OCI-LY7 (cell line): Measurements from ENCODE around the gene BCDIN3D. TPM values are rescaled to one million over a fixed set of nuclear protein-coding genes. Genes with fewer than 3 reads are reported as not detected.
"Not testable (repeated sequence)": the region's sequence is repeated elsewhere in the genome, so short reads cannot be mapped to it uniquely, and the experiment has no call there.

Experiments used
- BruUV-seq: library from RNA; stranded (reverse); fragments of 400-500 nt; replicated peaks from 2 replicates; lab custom pipeline; 2021; lab: Mats Ljungman, UMichigan
- CTCF ChIA-PET: fragments of 300-600 bp; sonication (Branson Sonifier 250); formaldehyde crosslinking; loops from one replicate; lab custom pipeline; 2022; ENCODE audit warnings: antibody characterized with exemption; ENCODE audit not compliant: unreplicated experiment; lab: Charles Lee
- POLR2A ChIA-PET: fragments of 300-600 bp; sonication (Branson Sonifier 250); formaldehyde crosslinking; loops from one replicate; lab custom pipeline; 2022; ENCODE audit warnings: antibody characterized with exemption; lab: Charles Lee
- DNase-seq: peaks from one replicate; pipeline ENCODE4 v3.0.0-alpha.2; 2015; ENCODE audit warnings: low spot score
- H2AFZ ChIP-seq: fragments of 200-600 bp; sonication (generic), shearing (Covaris generic); 2 replicates; pipeline ENCODE4 v1.6.1; 2014; ENCODE audit warnings: mild to moderate bottlenecking, antibody characterized with exemption, low read length, moderate library complexity
- H3K27ac ChIP-seq: fragments of 200-600 bp; sonication (generic); 2 replicates; pipeline ENCODE4 v1.5.1; 2014; ENCODE audit warnings: mixed run types, low read depth, mild to moderate bottlenecking, moderate library complexity, low read length, inconsistent platforms; ENCODE audit not compliant: poor library complexity, severe bottlenecking
- H3K36me3 ChIP-seq: fragments of 200-600 bp; sonication (generic); 2 replicates; pipeline ENCODE4 v1.6.1; 2014; ENCODE audit warnings: mild to moderate bottlenecking, antibody characterized with exemption, low read length, moderate library complexity, mixed read lengths; ENCODE audit not compliant: insufficient read depth
- H3K4me1 ChIP-seq: fragments of 200-600 bp; sonication (generic); 2 replicates; pipeline ENCODE4 v1.5.1; 2014; ENCODE audit warnings: mild to moderate bottlenecking, low read length; ENCODE audit not compliant: insufficient read depth, poor library complexity, severe bottlenecking
- H3K4me2 ChIP-seq: fragments of 200-600 bp; sonication (generic); 2 replicates; pipeline ENCODE4 v1.6.1; 2014; ENCODE audit warnings: mild to moderate bottlenecking, low read length
- H3K4me3 ChIP-seq: fragments of 200-600 bp; sonication (generic); 2 replicates; pipeline ENCODE4 v1.5.1; 2014; ENCODE audit warnings: mild to moderate bottlenecking, low read depth, low read length; ENCODE audit not compliant: poor library complexity, severe bottlenecking
- H3K79me2 ChIP-seq: fragments of 200-600 bp; sonication (generic); 2 replicates; pipeline ENCODE4 v1.6.1; 2016; ENCODE audit warnings: low read depth, mild to moderate bottlenecking, low read length, moderate library complexity, mixed read lengths; ENCODE audit not compliant: insufficient read depth
- H3K9me2 ChIP-seq: fragments of 200-600 bp; sonication (generic); 2 replicates; pipeline ENCODE4 v1.6.1; 2016; ENCODE audit warnings: mild to moderate bottlenecking, low read length, mixed read lengths; ENCODE audit not compliant: insufficient read depth
- H3K9me3 ChIP-seq: fragments of 200-600 bp; sonication (generic); 2 replicates; pipeline ENCODE4 v1.6.1; 2014; ENCODE audit warnings: mild to moderate bottlenecking, mixed run types, low read length, mixed read lengths
- H4K20me1 ChIP-seq: fragments of 200-600 bp; sonication (generic); 2 replicates; pipeline ENCODE4 v1.6.1; 2014; ENCODE audit warnings: mild to moderate bottlenecking, antibody characterized with exemption, low read length, moderate library complexity, mixed read lengths; ENCODE audit not compliant: insufficient read depth
- EZH2phosphoT487 ChIP-seq: fragments of 200-600 bp; sonication (generic); IDR thresholded peaks from 2 replicates; pipeline ENCODE4 v1.6.1; 2018; ENCODE audit warnings: low read depth, borderline replicate concordance, mild to moderate bottlenecking, mixed run types, antibody characterized with exemption, low read length, moderate library complexity, mixed read lengths
- intact Hi-C: fragments of 100-400 bp; cut with micrococcal nuclease; formaldehyde crosslinking; loops from one replicate; pipeline ENCODE4 v1.10.0; 2022; ENCODE audit not compliant: unreplicated experiment
- total RNA-seq, 2 experiments: library from RNA; depleted of rRNA in 1 of 2; stranded (reverse); fragments of >200 nt in 1 of 2; shearing (Covaris generic) in 1 of 2; gene quantifications; 2 replicates each; pipeline ENCODE4 v1.2.3, GENCODE V29; 2014 to 2022
- TF ChIP-seq, protein P1 (sequence below): fragments of 200-600 bp; sonication (generic); conservative IDR thresholded peaks from 2 replicates; pipeline ENCODE4 v1.5.1; 2014; ENCODE audit warnings: mild to moderate bottlenecking, antibody characterized with exemption, low read length, moderate library complexity, mixed read lengths

The BCDIN3D gene
- total RNA-seq, 2 experiments from 2014 or later = 8.4 to 10.1 TPM

DNA sequence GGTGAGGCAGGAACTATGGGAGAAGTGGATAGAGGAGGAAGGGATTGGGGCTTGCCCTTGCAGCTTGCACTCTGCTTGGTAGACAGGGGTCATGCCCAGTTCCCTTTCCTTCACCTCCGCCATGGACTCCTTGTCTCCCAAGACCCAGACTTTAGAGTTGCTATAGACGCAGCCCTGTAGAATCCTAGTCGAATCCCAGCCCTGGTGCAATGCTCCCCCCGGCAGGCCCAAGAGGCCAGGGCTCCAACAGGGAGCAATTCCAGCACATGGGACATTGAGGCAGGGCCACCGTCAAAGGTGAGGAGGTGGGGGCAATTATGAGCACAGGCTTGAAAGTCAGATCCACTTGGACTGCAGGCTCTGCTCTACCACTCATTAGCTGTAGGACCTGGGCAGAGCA lies 29.5 kb upstream of the BCDIN3D start:
- CTCF ChIA-PET = no interaction called here

DNA sequence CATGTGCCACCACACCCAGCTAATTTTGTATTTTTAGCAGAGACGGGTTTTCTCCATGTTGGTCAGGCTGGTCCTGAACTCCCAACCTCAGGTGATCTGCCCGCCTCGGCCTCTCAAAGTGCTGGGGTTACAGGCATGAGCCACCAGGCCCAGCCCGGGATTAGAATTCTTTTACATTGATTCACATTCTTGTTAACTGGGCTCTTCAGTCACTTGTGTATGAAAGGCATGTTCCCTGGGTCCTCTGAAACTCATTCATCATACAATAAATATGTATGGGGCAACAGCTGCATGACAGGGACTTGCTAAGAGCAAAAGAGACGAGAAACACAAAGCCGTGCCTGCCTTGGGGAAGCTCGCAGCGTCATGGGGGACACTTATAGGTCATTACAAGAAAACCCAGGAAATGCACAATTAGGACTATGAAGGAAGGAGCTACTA lies 28.9 kb upstream of the BCDIN3D start:
- H2AFZ ChIP-seq, BruUV-seq, intact Hi-C loops, H3K9me2 ChIP-seq, H3K9me3 ChIP-seq, H3K4me1 ChIP-seq, H3K4me2 ChIP-seq, H3K27ac ChIP-seq, H3K79me2 ChIP-seq, H4K20me1 ChIP-seq, H3K4me3 ChIP-seq, DNase-seq, H3K36me3 ChIP-seq, CTCF ChIA-PET: not testable (repeated sequence)
- POLR2A ChIA-PET = interaction anchor here (0.7 kb wide), 1 partner anchor 51 kb away, joined by 3 read pairs; no protein-coding TSS in a partner anchor

More for the DNA sequence above, 29.5 kb upstream of the BCDIN3D start:
- Histone ChIP-seq H3K9me2 (no peaks in the 10 kb centered on the region), H2AFZ (no peak overlapping the region), H3K4me2 (no peak overlapping the region), H3K4me3 (no peak overlapping the region), H3K27ac (no peak overlapping the region), H3K4me1 (no peaks in the 10 kb centered on the region), H3K36me3 (no peaks in the 10 kb centered on the region), H3K79me2 (no peaks in the 10 kb centered on the region), H4K20me1 (no peaks in the 10 kb centered on the region), H3K9me3 (no peaks in the 10 kb centered on the region)
- TF ChIP-seq, protein P1, sequence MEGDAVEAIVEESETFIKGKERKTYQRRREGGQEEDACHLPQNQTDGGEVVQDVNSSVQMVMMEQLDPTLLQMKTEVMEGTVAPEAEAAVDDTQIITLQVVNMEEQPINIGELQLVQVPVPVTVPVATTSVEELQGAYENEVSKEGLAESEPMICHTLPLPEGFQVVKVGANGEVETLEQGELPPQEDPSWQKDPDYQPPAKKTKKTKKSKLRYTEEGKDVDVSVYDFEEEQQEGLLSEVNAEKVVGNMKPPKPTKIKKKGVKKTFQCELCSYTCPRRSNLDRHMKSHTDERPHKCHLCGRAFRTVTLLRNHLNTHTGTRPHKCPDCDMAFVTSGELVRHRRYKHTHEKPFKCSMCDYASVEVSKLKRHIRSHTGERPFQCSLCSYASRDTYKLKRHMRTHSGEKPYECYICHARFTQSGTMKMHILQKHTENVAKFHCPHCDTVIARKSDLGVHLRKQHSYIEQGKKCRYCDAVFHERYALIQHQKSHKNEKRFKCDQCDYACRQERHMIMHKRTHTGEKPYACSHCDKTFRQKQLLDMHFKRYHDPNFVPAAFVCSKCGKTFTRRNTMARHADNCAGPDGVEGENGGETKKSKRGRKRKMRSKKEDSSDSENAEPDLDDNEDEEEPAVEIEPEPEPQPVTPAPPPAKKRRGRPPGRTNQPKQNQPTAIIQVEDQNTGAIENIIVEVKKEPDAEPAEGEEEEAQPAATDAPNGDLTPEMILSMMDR = no peak
- TF ChIP-seq EZH2phosphoT487 = no peak
- intact Hi-C loops = no loop called here
- no peak for DNase-seq
- POLR2A ChIA-PET = no interaction called here
- BruUV-seq = no TSS peak

DNA sequence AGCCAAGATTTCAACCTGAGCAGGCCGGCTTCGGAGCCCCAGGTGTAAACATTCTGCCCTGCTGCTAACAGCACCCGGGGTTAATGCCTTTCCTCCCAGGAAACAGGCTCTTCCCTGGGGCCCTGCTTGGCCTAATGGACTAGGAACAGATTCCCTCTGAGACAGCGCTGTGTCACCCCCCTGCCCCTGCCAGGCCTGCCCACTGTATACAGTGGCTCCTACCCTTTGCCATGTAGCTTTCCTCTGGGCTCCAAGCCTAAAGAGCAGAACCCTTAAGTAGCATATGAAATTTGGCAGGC lies 28.3 kb upstream of the BCDIN3D start:
- no peak for DNase-seq
- Histone ChIP-seq H2AFZ (no peak overlapping the region), H3K79me2 (no peaks in the 10 kb centered on the region), H4K20me1 (no peaks in the 10 kb centered on the region), H3K4me1 (no peaks in the 10 kb centered on the region), H3K9me2 (no peaks in the 10 kb centered on the region), H3K9me3 (no peaks in the 10 kb centered on the region), H3K4me2 (no peak overlapping the region), H3K36me3 (no peaks in the 10 kb centered on the region), H3K27ac (no peak overlapping the region), H3K4me3 (no peak overlapping the region)
- CTCF ChIA-PET = interaction anchor here (0.6 kb wide), 1 partner anchor 45 kb away, joined by 4 read pairs; no protein-coding TSS in a partner anchor
- no peak for TF ChIP-seq EZH2phosphoT487
- intact Hi-C loops = no loop called here
- POLR2A ChIA-PET = no interaction called here
- no TSS peak for BruUV-seq
